Measurements from ENCODE around the gene TMEM147.

Gene TMEM147

DNA sequence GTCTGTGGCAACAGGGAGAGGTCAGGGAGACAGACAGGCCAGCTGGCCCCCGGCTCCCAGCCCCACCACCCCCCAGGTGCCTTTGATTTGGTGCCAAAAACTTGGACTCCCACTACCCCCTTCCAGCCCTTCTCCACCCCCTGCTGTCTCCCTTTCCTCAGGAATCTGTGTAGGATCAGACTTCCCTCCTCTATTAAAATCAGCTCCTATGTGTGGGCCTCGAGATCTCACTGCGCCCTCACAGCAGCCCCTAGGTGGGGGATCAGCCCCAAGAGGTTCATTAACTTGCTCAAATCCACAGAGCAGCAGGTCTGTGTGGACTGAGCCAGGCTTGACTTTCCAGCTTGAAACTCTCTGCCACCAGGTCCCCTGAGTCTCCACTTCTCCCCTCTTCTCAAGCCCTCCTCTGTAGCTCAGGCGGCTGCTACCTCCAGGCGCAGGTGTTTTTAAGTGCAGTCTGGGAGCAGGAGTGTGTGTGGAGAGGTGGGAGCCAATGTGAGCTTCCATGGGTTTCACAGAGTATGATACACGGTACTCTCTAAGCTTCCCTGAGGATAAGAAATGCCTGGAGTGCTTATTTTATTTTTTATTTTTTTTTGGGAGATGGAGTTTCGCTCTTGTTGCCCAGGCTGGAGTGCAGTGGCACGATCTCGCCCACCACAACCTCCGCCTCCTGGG lies 10.5 kb upstream of the TMEM147 start:
- ChIA-PET CTCF (interaction anchor here (1.3 kb wide), 1 partner anchor 14 kb away, joined by 4 read pairs; no protein-coding TSS in a partner anchor), POLR2A (interaction anchor here (0.6 kb wide), 1 partner anchor 207 kb away, joined by 5 read pairs; the partner anchor contains the start of gene IGFLR1)
- peaks cover 0 to 22% (median 18%) of the 10 kb centered on the region in 4 experiments for H3K4me1 ChIP-seq (ENCODE audit: control extremely low read depth in 1 of 4, control insufficient read depth in 4 of 4, insufficient read depth in 4 of 4, low read length in 3 of 4)

GRCh38 chr19:35539314-35539713 lies 6.1 kb upstream of the TMEM147 start:
- no peaks in the 10 kb centered on the region for H3K27me3 ChIP-seq (replicated peaks in 2 of 5; ENCODE audit: control insufficient read depth in 4 of 5, insufficient read depth in 5 of 5, low read length in 4 of 5)
- WGBS (ENCODE audit: insufficient coverage) = 90% methylated on average over 2 of the region's 6 CpGs
- no peak overlapping the region for H3K4me3 ChIP-seq (ENCODE audit: control insufficient read depth in 1 of 7, extremely low read depth in 1 of 7, insufficient read depth in 4 of 7, low read depth in 2 of 7, low read length in 6 of 7)
- no peaks in the 10 kb centered on the region for H3K9me3 ChIP-seq (ENCODE audit: control extremely low read depth in 1 of 5, control insufficient read depth in 4 of 5, insufficient read depth in 2 of 5, low read depth in 1 of 5, low read length in 4 of 5)
- CTCF ChIA-PET = interaction anchor here (1.0 to 1.4 kb wide), 2 partner anchors 13 to 23 kb away, joined by 3 read pairs; no protein-coding TSS in a partner anchor
- H3K27ac ChIP-seq (ENCODE audit: insufficient read depth in 1 of 2, low read depth in 1 of 2, low read length in 2 of 2, poor library complexity in 1 of 2, severe bottlenecking in 2 of 2) = no peak overlapping the region
- H3K4me1 ChIP-seq (ENCODE audit: control extremely low read depth in 1 of 4, control insufficient read depth in 4 of 4, insufficient read depth in 4 of 4, low read length in 3 of 4) = peaks cover 0 to 11% (median 5%) of the 10 kb centered on the region in 4 experiments
- DNase-seq = no peak
- H3K36me3 ChIP-seq (ENCODE audit: control insufficient read depth in 4 of 4, insufficient read depth in 4 of 4, low read length in 3 of 4) = peaks cover 0 to 17% (median 5%) of the 10 kb centered on the region in 4 experiments
- POLR2A ChIA-PET = no interaction called here

More for the DNA sequence above, 10.5 kb upstream of the TMEM147 start:
- Histone ChIP-seq H3K27ac (ENCODE audit: insufficient read depth in 1 of 2, low read depth in 1 of 2, low read length in 2 of 2, poor library complexity in 1 of 2, severe bottlenecking in 2 of 2) (no peak overlapping the region), H3K4me3 (ENCODE audit: control insufficient read depth in 1 of 7, extremely low read depth in 1 of 7, insufficient read depth in 4 of 7, low read depth in 2 of 7, low read length in 6 of 7) (no peak overlapping the region), H3K27me3 (replicated peaks in 2 of 5; ENCODE audit: control insufficient read depth in 4 of 5, insufficient read depth in 5 of 5, low read length in 4 of 5) (peaks cover 0 to 4% (median 0%) of the 10 kb centered on the region in 5 experiments), H3K9me3 (ENCODE audit: control extremely low read depth in 1 of 5, control insufficient read depth in 4 of 5, insufficient read depth in 2 of 5, low read depth in 1 of 5, low read length in 4 of 5) (no peaks in the 10 kb centered on the region), H3K36me3 (ENCODE audit: control insufficient read depth in 4 of 4, insufficient read depth in 4 of 4, low read length in 3 of 4) (peaks cover 0 to 1% (median 0%) of the 10 kb centered on the region in 4 experiments)
- DNase-seq = no peak
- 90% methylated on average over 7 of the region's 10 CpGs for WGBS (ENCODE audit: insufficient coverage)

DNA sequence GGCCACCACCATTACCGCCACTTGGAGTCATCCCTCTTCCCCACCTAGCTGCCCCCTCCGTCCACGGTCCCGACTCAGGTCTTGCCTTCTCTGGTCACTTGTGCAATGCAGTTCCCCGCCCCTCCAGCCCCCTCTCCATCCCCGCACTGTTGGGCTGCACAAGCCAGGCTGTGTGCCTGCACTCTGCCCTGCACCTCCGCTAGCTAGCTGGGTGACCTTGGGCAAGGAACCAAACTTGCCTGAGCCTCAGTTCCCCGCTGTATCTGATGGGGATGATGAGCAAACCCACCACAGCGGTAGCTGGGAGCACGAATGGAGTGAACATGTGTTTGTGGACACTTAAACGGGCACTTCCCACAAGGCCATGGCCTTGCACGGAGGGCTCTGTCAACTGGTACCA lies 5.6 kb upstream of the TMEM147 start:
- no peak for DNase-seq
- WGBS (ENCODE audit: insufficient coverage) = 93% methylated on average over 10 of the region's 12 CpGs
- Histone ChIP-seq H3K27ac (ENCODE audit: insufficient read depth in 1 of 2, low read depth in 1 of 2, low read length in 2 of 2, poor library complexity in 1 of 2, severe bottlenecking in 2 of 2) (no peak overlapping the region), H3K27me3 (replicated peaks in 2 of 5; ENCODE audit: control insufficient read depth in 4 of 5, insufficient read depth in 5 of 5, low read length in 4 of 5) (no peaks in the 10 kb centered on the region), H3K36me3 (ENCODE audit: control insufficient read depth in 4 of 4, insufficient read depth in 4 of 4, low read length in 3 of 4) (peaks cover 0 to 17% (median 5%) of the 10 kb centered on the region in 4 experiments), H3K9me3 (ENCODE audit: control extremely low read depth in 1 of 5, control insufficient read depth in 4 of 5, insufficient read depth in 2 of 5, low read depth in 1 of 5, low read length in 4 of 5) (no peaks in the 10 kb centered on the region), H3K4me1 (ENCODE audit: control extremely low read depth in 1 of 4, control insufficient read depth in 4 of 4, insufficient read depth in 4 of 4, low read length in 3 of 4) (peaks cover 1 to 16% (median 8%) of the 10 kb centered on the region in 4 experiments), H3K4me3 (ENCODE audit: control insufficient read depth in 1 of 7, extremely low read depth in 1 of 7, insufficient read depth in 4 of 7, low read depth in 2 of 7, low read length in 6 of 7) (no peak overlapping the region)
- ChIA-PET CTCF (interaction anchor here (1.0 to 1.4 kb wide), 2 partner anchors 12 to 23 kb away, joined by 3 read pairs; no protein-coding TSS in a partner anchor), POLR2A (no interaction called here)

- H3K4me1 ChIP-seq (ENCODE audit: control extremely low read depth in 1 of 4, control insufficient read depth in 4 of 4, insufficient read depth in 4 of 4, low read length in 3 of 4) = peaks cover 1 to 17% (median 9%) of the 10 kb centered on the region in 4 experiments
- ChIA-PET POLR2A (no interaction called here), CTCF (interaction anchor here (1.4 to 2.0 kb wide), 2 partner anchors 11 to 30 kb away, joined by 3 to 4 read pairs; no protein-coding TSS in a partner anchor)
- no peak overlapping the region for H3K4me3 ChIP-seq (ENCODE audit: control insufficient read depth in 1 of 7, extremely low read depth in 1 of 7, insufficient read depth in 4 of 7, low read depth in 2 of 7, low read length in 6 of 7)
- H3K36me3 ChIP-seq (ENCODE audit: control insufficient read depth in 4 of 4, insufficient read depth in 4 of 4, low read length in 3 of 4) = peaks cover 0 to 17% (median 5%) of the 10 kb centered on the region in 4 experiments
- H3K9me3 ChIP-seq (ENCODE audit: control extremely low read depth in 1 of 5, control insufficient read depth in 4 of 5, insufficient read depth in 2 of 5, low read depth in 1 of 5, low read length in 4 of 5) = no peaks in the 10 kb centered on the region
- DNase-seq = no peak
- 75% methylated on average over 7 of the region's 7 CpGs for WGBS (ENCODE audit: insufficient coverage)
- no peak overlapping the region for H3K27ac ChIP-seq (ENCODE audit: insufficient read depth in 1 of 2, low read depth in 1 of 2, low read length in 2 of 2, poor library complexity in 1 of 2, severe bottlenecking in 2 of 2)
- no peaks in the 10 kb centered on the region for H3K27me3 ChIP-seq (replicated peaks in 2 of 5; ENCODE audit: control insufficient read depth in 4 of 5, insufficient read depth in 5 of 5, low read length in 4 of 5)
These were observed 5.0 kb upstream of the TMEM147 start for GRCh38 chr19:35540356-35540927.

- POLR2A ChIA-PET = no interaction called here
- no peak overlapping the region for H3K27ac ChIP-seq (ENCODE audit: insufficient read depth in 1 of 2, low read depth in 1 of 2, low read length in 2 of 2, poor library complexity in 1 of 2, severe bottlenecking in 2 of 2)
- peaks cover 1 to 22% (median 18%) of the 10 kb centered on the region in 4 experiments for H3K4me1 ChIP-seq (ENCODE audit: control extremely low read depth in 1 of 4, control insufficient read depth in 4 of 4, insufficient read depth in 4 of 4, low read length in 3 of 4)
- H3K36me3 ChIP-seq (ENCODE audit: control insufficient read depth in 4 of 4, insufficient read depth in 4 of 4, low read length in 3 of 4) = peaks cover 0 to 23% (median 5%) of the 10 kb centered on the region in 4 experiments
- WGBS (ENCODE audit: insufficient coverage) = 97% methylated on average over 9 of the region's 11 CpGs
- H3K27me3 ChIP-seq (replicated peaks in 2 of 5; ENCODE audit: control insufficient read depth in 4 of 5, insufficient read depth in 5 of 5, low read length in 4 of 5) = no peaks in the 10 kb centered on the region
- H3K4me3 ChIP-seq (ENCODE audit: control insufficient read depth in 1 of 7, extremely low read depth in 1 of 7, insufficient read depth in 4 of 7, low read depth in 2 of 7, low read length in 6 of 7) = no peak overlapping the region
- CTCF ChIA-PET = interaction anchor here (2.0 to 2.4 kb wide), 2 partner anchors 13 to 32 kb away, joined by 4 to 8 read pairs; no protein-coding TSS in a partner anchor
- no peak for DNase-seq
- no peaks in the 10 kb centered on the region for H3K9me3 ChIP-seq (ENCODE audit: control extremely low read depth in 1 of 5, control insufficient read depth in 4 of 5, insufficient read depth in 2 of 5, low read depth in 1 of 5, low read length in 4 of 5)
These were observed 3.2 kb upstream of the TMEM147 start for GRCh38 chr19:35542209-35542608.

GRCh38 chr19:35543280-35544109 lies 1.9 kb upstream of the TMEM147 start:
- no peak overlapping the region for H3K27ac ChIP-seq (ENCODE audit: insufficient read depth in 1 of 2, low read depth in 1 of 2, low read length in 2 of 2, poor library complexity in 1 of 2, severe bottlenecking in 2 of 2)
- H3K36me3 ChIP-seq (ENCODE audit: control insufficient read depth in 4 of 4, insufficient read depth in 4 of 4, low read length in 3 of 4) = peaks cover 0 to 27% (median 5%) of the 10 kb centered on the region in 4 experiments
- 97% methylated on average over 15 of the region's 15 CpGs for WGBS (ENCODE audit: insufficient coverage)
- DNase-seq = no peak
- ChIA-PET POLR2A (no interaction called here), CTCF (interaction anchor here (0.9 to 2.4 kb wide), 4 partner anchors 12 to 35 kb away, joined by 3 to 8 read pairs (median 3); no protein-coding TSS in a partner anchor)
- H3K4me3 ChIP-seq (ENCODE audit: control insufficient read depth in 1 of 7, extremely low read depth in 1 of 7, insufficient read depth in 4 of 7, low read depth in 2 of 7, low read length in 6 of 7) = no peak overlapping the region
- no peaks in the 10 kb centered on the region for H3K9me3 ChIP-seq (ENCODE audit: control extremely low read depth in 1 of 5, control insufficient read depth in 4 of 5, insufficient read depth in 2 of 5, low read depth in 1 of 5, low read length in 4 of 5)
- no peaks in the 10 kb centered on the region for H3K27me3 ChIP-seq (replicated peaks in 2 of 5; ENCODE audit: control insufficient read depth in 4 of 5, insufficient read depth in 5 of 5, low read length in 4 of 5)
- H3K4me1 ChIP-seq (ENCODE audit: control extremely low read depth in 1 of 4, control insufficient read depth in 4 of 4, insufficient read depth in 4 of 4, low read length in 3 of 4) = peaks cover 1 to 22% (median 18%) of the 10 kb centered on the region in 4 experiments
